Raji (cell line): ENCODE data around the gene C7orf25.

Experiments
- POLR2A ChIP-seq: IDR thresholded peaks from 2 replicates; pipeline ENCODE4 v1.6.1; 2011; ENCODE audit warnings: low read depth, low read length, control low read depth; ENCODE audit not compliant: insufficient read depth

Gene C7orf25

GRCh38 chr7:42911454-42912447 lies at the start of gene C7orf25:
Gene C7orf25 (minus strand): TSS chr7:42912070. CDS start chr7:42910900, 1,170 bp downstream.
- TF ChIP-seq POLR2A = peak; percentile 60

- no peak for TF ChIP-seq POLR2A
Measured at GRCh38 chr7:42961170-42961569, 49.3 kb upstream of the C7orf25 start.

- no peak for TF ChIP-seq POLR2A
Measured at GRCh38 chr7:42960762-42961161, 48.9 kb upstream of the C7orf25 start.

- TF ChIP-seq POLR2A = no peak
Measured at GRCh38 chr7:42959549-42959948, 47.7 kb upstream of the C7orf25 start.

GRCh38 chr7:42956062-42956461 lies 44.2 kb upstream of the C7orf25 start:
- TF ChIP-seq POLR2A = no peak

- no peak for TF ChIP-seq POLR2A
Measured at GRCh38 chr7:42953994-42954393, 42.1 kb upstream of the C7orf25 start.

GRCh38 chr7:42952328-42952727 lies 40.5 kb upstream of the C7orf25 start:
- no peak for TF ChIP-seq POLR2A

- no peak for TF ChIP-seq POLR2A
Measured at GRCh38 chr7:42950417-42950816, 38.5 kb upstream of the C7orf25 start.

- no peak for TF ChIP-seq POLR2A
Measured at GRCh38 chr7:42947521-42947920, 35.7 kb upstream of the C7orf25 start.

- TF ChIP-seq POLR2A = no peak
Measured at GRCh38 chr7:42946627-42946950, 34.7 kb upstream of the C7orf25 start.

GRCh38 chr7:42945821-42946626 lies 34.2 kb upstream of the C7orf25 start:
- no peak for TF ChIP-seq POLR2A

- no peak for TF ChIP-seq POLR2A
Measured at GRCh38 chr7:42940985-42941847, 29.3 kb upstream of the C7orf25 start.

GRCh38 chr7:42939457-42940240 lies 27.8 kb upstream of the C7orf25 start:
- TF ChIP-seq POLR2A = no peak

- no peak for TF ChIP-seq POLR2A
Measured at GRCh38 chr7:42935861-42936260, 24.0 kb upstream of the C7orf25 start.

- no peak for TF ChIP-seq POLR2A
Measured at GRCh38 chr7:42934291-42934690, 22.4 kb upstream of the C7orf25 start.
